SIG-M5 treated with dmso at 0.1 percent for 504 hours (cell line): Measurements from ENCODE around the gene SPINK4.

ENCODE experiments used
- DNase-seq: peaks from one replicate; lab custom pipeline; 2025; ENCODE audit not compliant: unreplicated experiment; lab: John Stamatoyannopoulos, UW

SPINK4 gene

GRCh38 chr9:33239921-33240320 lies at the start of gene SPINK4:
SPINK4 (plus strand) TSS chr9:33240167; CDS start chr9:33240209, 42 bp downstream.
- DNase-seq = no peak

GRCh38 chr9:33192493-33193255 lies 47.3 kb upstream of the SPINK4 start:
- no peak for DNase-seq

- no peak for DNase-seq
Observed at GRCh38 chr9:33193818-33194217, 46.1 kb upstream of the SPINK4 start.

- DNase-seq = no peak
Observed at GRCh38 chr9:33196736-33197135, 43.2 kb upstream of the SPINK4 start.

GRCh38 chr9:33197279-33198152 lies 42.5 kb upstream of the SPINK4 start:
- no peak for DNase-seq

GRCh38 chr9:33198165-33198564 lies 41.8 kb upstream of the SPINK4 start:
- DNase-seq = no peak

- DNase-seq = no peak
Observed at GRCh38 chr9:33202018-33202417, 37.9 kb upstream of the SPINK4 start.

GRCh38 chr9:33202552-33203201 lies 37.3 kb upstream of the SPINK4 start:
- DNase-seq = no peak

GRCh38 chr9:33209394-33209793 lies 30.6 kb upstream of the SPINK4 start:
- DNase-seq = no peak

GRCh38 chr9:33210006-33210715 lies 29.8 kb upstream of the SPINK4 start:
- DNase-seq = no peak

GRCh38 chr9:33211695-33212393 lies 28.1 kb upstream of the SPINK4 start:
- DNase-seq = no peak

GRCh38 chr9:33220681-33221567 lies 19.0 kb upstream of the SPINK4 start:
- no peak for DNase-seq

- no peak for DNase-seq
Observed at GRCh38 chr9:33221568-33221884, 18.4 kb upstream of the SPINK4 start.

GRCh38 chr9:33222031-33222430 lies 17.9 kb upstream of the SPINK4 start:
- no peak for DNase-seq

- no peak for DNase-seq
Observed at GRCh38 chr9:33223696-33224095, 16.3 kb upstream of the SPINK4 start.

GRCh38 chr9:33225319-33226147 lies 14.4 kb upstream of the SPINK4 start:
- DNase-seq = peak; percentile 59

GRCh38 chr9:33227008-33227398 lies 13.0 kb upstream of the SPINK4 start:
- peak; percentile 95 for DNase-seq

- no peak for DNase-seq
Observed at GRCh38 chr9:33227741-33228140, 12.2 kb upstream of the SPINK4 start.

GRCh38 chr9:33228606-33229005 lies 11.4 kb upstream of the SPINK4 start:
- no peak for DNase-seq
